ENCODE data around the gene DDAH2. TPM values are rescaled to one million over a fixed set of nuclear protein-coding genes. Genes with fewer than 3 reads are reported as not detected.

The DDAH2 gene
- 10 to 100 TPM; 73.3 to 83.7 TPM for total RNA-seq

DNA sequence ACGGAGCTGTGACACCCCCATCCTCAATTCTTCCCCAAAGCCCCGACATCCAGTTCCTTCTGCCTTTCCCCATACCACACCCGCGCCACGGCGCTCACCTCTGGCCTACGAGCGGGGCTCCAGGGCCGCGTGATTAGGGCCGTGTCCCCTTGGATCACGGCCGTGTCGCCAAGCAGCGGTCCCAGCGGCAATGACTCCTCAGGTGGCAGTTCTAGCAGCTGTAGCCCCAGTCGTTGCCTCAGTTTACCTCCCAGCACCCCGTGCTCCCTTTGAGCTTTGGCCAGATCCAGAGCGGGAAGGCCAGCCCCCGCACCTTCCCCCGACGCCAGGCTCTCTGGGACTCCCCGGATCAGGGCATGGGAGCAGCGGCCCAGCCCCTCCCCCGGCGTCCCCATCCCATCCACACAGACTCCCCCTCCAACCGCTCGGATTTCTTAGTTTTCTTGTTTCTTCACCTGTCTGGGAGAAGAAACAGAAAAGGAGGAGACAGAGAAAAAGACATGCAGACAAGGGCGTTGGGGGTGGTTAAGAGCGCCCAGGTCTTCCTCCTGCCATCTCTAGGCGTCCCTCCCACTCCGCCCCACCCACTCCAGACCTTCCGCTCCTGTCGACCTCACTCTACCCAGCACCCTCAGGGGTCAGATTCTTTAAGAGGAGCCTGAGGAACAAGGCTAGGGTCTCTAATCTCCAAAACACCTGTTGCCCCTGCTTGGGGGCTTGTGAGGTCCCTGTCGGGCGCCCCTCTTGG lies at the start of gene DDAH2:
Gene DDAH2 (minus strand): TSS at position 533 of the 748 bp plus-strand sequence. CDS start 138 bp downstream, at position 395.
- WGBS = 6% methylated on average over 36 of the region's 36 CpGs
- intact Hi-C loops (cut with DNase I) = loop anchor here (2.0 to 5.0 kb wide), 3 partner anchors 26 to 168 kb away; partner anchors contain the start of genes ABHD16A, EHMT2 and LY6G5C
- peaks cover 4 to 14% of the 10 kb centered on the region in 2 donors for H3K36me3 ChIP-seq
- H3K9me3 ChIP-seq = no peaks in the 10 kb centered on the region
- peaks cover 7% of the 10 kb centered on the region for H3K4me1 ChIP-seq (replicated peaks)
- peak within 1 kb of the TSS; percentile 83 to 88 for H3K4me3 ChIP-seq
- TF ChIP-seq POLR2A (IDR thresholded peaks at IDR 0.05) = no peak
- TF ChIP-seq CTCF (IDR thresholded peaks at IDR 0.05) = peak in 1 of 4 experiments; percentile 48
- DNase-seq (ENCODE audit: low spot score) = no peak
- H3K27ac ChIP-seq = peak within 1 kb of the TSS; percentile 98 to 99
- H3K27me3 ChIP-seq (replicated peaks; ENCODE audit: insufficient read depth) = no peaks in the 10 kb centered on the region

DNA sequence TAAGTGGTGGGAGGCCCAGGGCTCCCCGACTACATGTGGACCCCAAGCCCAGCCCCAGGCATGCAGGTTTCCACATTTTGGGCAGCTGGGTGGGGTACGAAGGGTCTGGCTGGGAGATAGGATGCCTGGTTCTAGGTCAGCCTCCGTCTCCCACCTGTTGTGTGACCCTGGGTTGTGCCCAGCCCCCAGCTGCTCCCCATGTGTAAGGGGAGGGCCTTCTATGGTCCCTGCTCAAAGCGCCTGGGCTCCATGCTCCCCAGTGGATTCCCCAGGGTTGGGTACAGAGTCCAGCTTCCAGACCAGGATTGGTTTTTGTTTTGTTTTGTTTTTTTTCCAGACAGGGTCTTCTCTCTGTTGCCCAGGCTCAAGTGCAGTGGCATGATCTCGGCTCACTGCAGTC lies 49.1 kb upstream of the DDAH2 start:
- DNase-seq (ENCODE audit: low spot score) = no peak
- H3K4me3 ChIP-seq = no peak overlapping the region
- H3K9me3 ChIP-seq = no peaks in the 10 kb centered on the region
- no peak for TF ChIP-seq POLR2AphosphoS5 (IDR thresholded peaks at IDR 0.05)
- no peak for TF ChIP-seq CTCF (IDR thresholded peaks at IDR 0.05)
- no peak for TF ChIP-seq POLR2A (IDR thresholded peaks at IDR 0.05)
- no peak overlapping the region for H3K27ac ChIP-seq
- no peaks in the 10 kb centered on the region for H3K27me3 ChIP-seq (replicated peaks; ENCODE audit: insufficient read depth)
- intact Hi-C loops (cut with DNase I) = no loop called here
- H3K36me3 ChIP-seq = peaks cover 5 to 16% of the 10 kb centered on the region in 2 donors
- no peaks in the 10 kb centered on the region for H3K4me1 ChIP-seq (replicated peaks)
- WGBS = 96% methylated on average over 5 of the region's 5 CpGs

DNA sequence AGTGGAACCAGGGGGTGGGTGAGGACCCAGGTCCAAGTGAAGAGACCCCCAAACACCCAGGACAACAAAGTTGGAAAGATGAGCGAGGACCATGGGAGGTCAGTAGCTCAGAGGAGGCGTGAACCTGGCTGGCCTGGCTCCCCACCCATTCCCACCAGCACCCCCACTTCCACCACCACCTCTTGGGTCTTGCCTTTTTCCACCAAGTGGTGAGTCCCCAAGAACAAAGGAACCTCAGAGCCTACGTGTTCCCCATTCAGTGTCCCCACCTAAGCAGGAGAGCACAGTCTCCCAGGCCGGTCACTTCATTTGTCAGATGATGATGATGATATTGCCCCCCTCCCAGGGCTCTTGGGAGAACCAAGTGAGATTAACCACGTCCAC lies 48.6 kb upstream of the DDAH2 start:
- no peak overlapping the region for H3K27ac ChIP-seq
- TF ChIP-seq POLR2A (IDR thresholded peaks at IDR 0.05) = no peak
- no peak for TF ChIP-seq CTCF (IDR thresholded peaks at IDR 0.05)
- TF ChIP-seq POLR2AphosphoS5 (IDR thresholded peaks at IDR 0.05) = no peak
- peaks cover 5 to 16% of the 10 kb centered on the region in 2 donors for H3K36me3 ChIP-seq
- H3K27me3 ChIP-seq (replicated peaks; ENCODE audit: insufficient read depth) = no peaks in the 10 kb centered on the region
- no peak for DNase-seq (ENCODE audit: low spot score)
- no peaks in the 10 kb centered on the region for H3K9me3 ChIP-seq
- no peak overlapping the region for H3K4me3 ChIP-seq
- intact Hi-C loops (cut with DNase I) = no loop called here
- no peaks in the 10 kb centered on the region for H3K4me1 ChIP-seq (replicated peaks)
- 94% methylated on average over 5 of the region's 5 CpGs for whole genome bisulfite sequencing

- intact Hi-C loops (cut with DNase I) = no loop called here
- no peaks in the 10 kb centered on the region for H3K4me1 ChIP-seq (replicated peaks)
- no peak within 1 kb of the TSS for H3K4me3 ChIP-seq
- peak; percentile 42 for DNase-seq (ENCODE audit: low spot score)
- H3K27ac ChIP-seq = peak within 1 kb of the TSS in 1 of 2 donors; percentile 15
- 16% methylated on average over 15 of the region's 15 CpGs for WGBS
- H3K36me3 ChIP-seq = peaks cover 5 to 16% of the 10 kb centered on the region in 2 donors
- no peaks in the 10 kb centered on the region for H3K9me3 ChIP-seq
- peak; percentile 19 for TF ChIP-seq POLR2AphosphoS5 (IDR thresholded peaks at IDR 0.05)
- peak in 1 of 4 experiments; percentile 10 for TF ChIP-seq CTCF (IDR thresholded peaks at IDR 0.05)
- peak; percentile 26 for TF ChIP-seq POLR2A (IDR thresholded peaks at IDR 0.05)
- H3K27me3 ChIP-seq (replicated peaks; ENCODE audit: insufficient read depth) = no peaks in the 10 kb centered on the region
Measured at GRCh38 chr6:31776989-31777666, 48.0 kb upstream of the DDAH2 start, which contains the start of gene VWA7. Gene VWA7, minus strand, starts transcription at chr6:31777328. Its CDS starts 549 bp downstream, at chr6:31776779.

Data from prostate gland (tissue), 2 donors.